HG03432 (cell line): ENCODE data around the gene ASTN2.
"Not testable (repeated sequence)": the region's sequence is repeated elsewhere in the genome, so short reads cannot be mapped to it uniquely, and the experiment has no call there.

Source experiments
- ATAC-seq: cut with Tn5 transposase; IDR thresholded peaks from one replicate; pipeline ENCODE4 v1.9.1; 2021; ENCODE audit warnings: mild to moderate bottlenecking, moderate library complexity; ENCODE audit not compliant: unreplicated experiment

The ASTN2 gene

GRCh38 chr9:116476935-116477381, 937.9 kb downstream of the ASTN2 start:
- ATAC-seq = no peak

GRCh38 chr9:116476002-116476401, 938.9 kb downstream of the ASTN2 start:
- ATAC-seq = no peak

GRCh38 chr9:116475201-116475600, 939.7 kb downstream of the ASTN2 start:
- ATAC-seq = no peak

GRCh38 chr9:116471944-116472506, 942.8 kb downstream of the ASTN2 start:
- ATAC-seq = no peak

- no peak for ATAC-seq
Measured at GRCh38 chr9:116471093-116471906, 943.6 kb downstream of the ASTN2 start.

- no peak for ATAC-seq
Measured at GRCh38 chr9:116468793-116469527, 945.9 kb downstream of the ASTN2 start.

GRCh38 chr9:116468369-116468768, 946.5 kb downstream of the ASTN2 start:
- no peak for ATAC-seq

- no peak for ATAC-seq
Measured at GRCh38 chr9:116467740-116468351, 947.0 kb downstream of the ASTN2 start.

GRCh38 chr9:116466271-116467235, 948.3 kb downstream of the ASTN2 start:
- no peak for ATAC-seq

- ATAC-seq = no peak
Measured at GRCh38 chr9:116465576-116466270, 949.1 kb downstream of the ASTN2 start.

GRCh38 chr9:116464987-116465571, 949.8 kb downstream of the ASTN2 start:
- ATAC-seq = no peak

GRCh38 chr9:116464423-116464822, 950.4 kb downstream of the ASTN2 start:
- ATAC-seq = no peak

GRCh38 chr9:116461632-116462031, 953.2 kb downstream of the ASTN2 start:
- ATAC-seq = no peak

- ATAC-seq = no peak
Measured at GRCh38 chr9:116460026-116460425, 954.8 kb downstream of the ASTN2 start.

GRCh38 chr9:116459576-116459975, 955.3 kb downstream of the ASTN2 start:
- no peak for ATAC-seq

GRCh38 chr9:116456490-116457088, 958.3 kb downstream of the ASTN2 start:
- ATAC-seq = no peak

- ATAC-seq = not testable (repeated sequence)
Measured at GRCh38 chr9:116454539-116454938, 960.3 kb downstream of the ASTN2 start.

GRCh38 chr9:116453785-116454184, 961.1 kb downstream of the ASTN2 start:
- ATAC-seq = no peak

GRCh38 chr9:116452634-116453033, 962.2 kb downstream of the ASTN2 start:
- ATAC-seq = no peak
